GM10266 (cell line): ENCODE results near the gene CAB39L.
A peak's percentile ranks its signal among the peaks of the same experiment; 100 is the strongest.

Source experiments
- DNase-seq: peaks from one replicate; pipeline ENCODE4 v3.0.0; 2012; ENCODE audit errors: extremely low spot score
- TF ChIP-seq, protein P1 (sequence below): IDR thresholded peaks from 2 replicates; pipeline ENCODE4 v1.5.1; 2012; ENCODE audit warnings: mild to moderate bottlenecking, low read depth; ENCODE audit not compliant: control insufficient read depth, insufficient read depth; ENCODE audit errors: missing control alignments

The CAB39L gene

DNA sequence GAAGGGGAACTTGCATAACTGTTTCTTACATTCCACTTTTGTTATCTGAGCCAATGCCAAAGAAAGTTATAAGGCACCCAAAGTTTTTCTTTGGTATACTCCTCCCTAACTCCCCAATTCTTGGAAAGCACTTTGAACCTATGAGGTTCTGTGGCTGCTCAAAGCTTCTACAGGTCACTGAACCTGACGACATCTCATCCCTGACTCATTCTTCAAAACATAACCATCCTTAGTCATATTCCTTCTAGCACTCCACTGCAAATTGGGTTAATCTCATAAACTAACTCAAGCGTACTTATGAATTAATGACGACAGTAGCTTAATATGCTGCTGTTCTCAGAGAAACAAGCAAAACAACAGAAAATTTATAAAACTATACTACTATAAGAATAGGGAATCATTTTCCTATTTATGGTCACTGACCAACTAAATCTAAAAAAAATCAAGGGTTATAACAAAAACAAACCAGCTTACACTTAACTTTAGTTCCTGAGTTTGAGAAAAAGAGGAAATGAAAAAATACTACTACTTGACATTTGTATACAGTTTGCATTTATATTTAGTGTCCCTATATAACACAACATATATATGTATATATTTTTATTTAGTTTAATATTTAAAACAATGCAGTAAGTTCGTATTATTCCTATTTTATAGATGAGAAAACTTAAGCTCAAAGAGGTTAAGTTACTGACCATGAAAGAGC, 69.1 kb downstream of the CAB39L start:
- TF ChIP-seq, protein P1, sequence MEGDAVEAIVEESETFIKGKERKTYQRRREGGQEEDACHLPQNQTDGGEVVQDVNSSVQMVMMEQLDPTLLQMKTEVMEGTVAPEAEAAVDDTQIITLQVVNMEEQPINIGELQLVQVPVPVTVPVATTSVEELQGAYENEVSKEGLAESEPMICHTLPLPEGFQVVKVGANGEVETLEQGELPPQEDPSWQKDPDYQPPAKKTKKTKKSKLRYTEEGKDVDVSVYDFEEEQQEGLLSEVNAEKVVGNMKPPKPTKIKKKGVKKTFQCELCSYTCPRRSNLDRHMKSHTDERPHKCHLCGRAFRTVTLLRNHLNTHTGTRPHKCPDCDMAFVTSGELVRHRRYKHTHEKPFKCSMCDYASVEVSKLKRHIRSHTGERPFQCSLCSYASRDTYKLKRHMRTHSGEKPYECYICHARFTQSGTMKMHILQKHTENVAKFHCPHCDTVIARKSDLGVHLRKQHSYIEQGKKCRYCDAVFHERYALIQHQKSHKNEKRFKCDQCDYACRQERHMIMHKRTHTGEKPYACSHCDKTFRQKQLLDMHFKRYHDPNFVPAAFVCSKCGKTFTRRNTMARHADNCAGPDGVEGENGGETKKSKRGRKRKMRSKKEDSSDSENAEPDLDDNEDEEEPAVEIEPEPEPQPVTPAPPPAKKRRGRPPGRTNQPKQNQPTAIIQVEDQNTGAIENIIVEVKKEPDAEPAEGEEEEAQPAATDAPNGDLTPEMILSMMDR = no peak
- DNase-seq = no peak

DNA sequence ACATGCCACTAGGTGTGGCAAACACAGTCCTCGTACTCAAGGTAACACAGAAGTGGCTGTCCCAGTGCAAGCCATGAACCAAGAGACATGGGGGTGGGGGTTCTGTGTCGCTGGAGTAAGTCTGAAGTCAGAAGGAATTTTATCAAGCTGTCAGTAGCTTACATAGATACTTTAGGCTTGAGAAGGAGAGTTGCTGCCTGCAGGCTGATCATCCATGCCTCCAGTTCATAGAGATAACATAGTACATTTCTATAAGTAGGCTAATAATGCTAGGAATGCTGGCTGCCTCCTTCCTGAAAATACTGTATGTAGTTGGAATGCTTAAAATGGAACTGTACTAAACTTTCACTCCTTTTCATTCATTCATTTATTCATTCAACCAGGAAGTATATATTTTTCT, 70.1 kb downstream of the CAB39L start:
- TF ChIP-seq, protein P1 = no peak
- DNase-seq = no peak

DNA sequence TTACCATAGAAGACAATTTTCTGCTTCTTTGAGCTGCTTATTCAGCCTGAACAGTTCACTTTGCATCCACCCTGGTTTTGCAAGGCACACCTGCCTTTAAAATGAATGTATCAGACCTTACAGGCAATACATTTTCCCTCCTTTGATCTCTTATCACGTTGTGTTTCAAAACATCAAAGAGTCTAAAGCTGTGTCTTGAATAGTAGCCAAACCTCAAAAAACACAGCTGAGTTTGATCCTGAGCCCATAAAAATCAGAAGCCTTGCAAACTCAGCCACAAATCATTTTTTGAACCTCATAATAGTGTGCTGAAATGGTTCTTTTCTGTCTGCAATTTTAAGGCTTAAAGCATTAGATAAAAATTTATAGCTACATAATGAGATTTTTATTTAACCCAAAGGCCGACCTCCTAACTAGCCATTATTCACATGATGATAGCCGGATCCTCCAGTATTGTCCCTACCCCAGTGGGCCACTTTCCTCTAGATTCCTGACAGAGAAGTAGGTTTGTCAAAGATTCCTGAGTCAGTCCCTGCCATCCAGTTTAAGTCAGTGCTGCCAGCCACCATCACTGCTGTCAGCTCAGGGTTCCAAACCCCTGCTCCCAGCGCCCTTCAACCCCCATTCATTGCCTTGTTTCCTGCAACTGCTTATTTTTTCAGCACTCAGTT, 71.8 kb downstream of the CAB39L start:
- TF ChIP-seq, protein P1 = no peak
- DNase-seq = no peak

DNA sequence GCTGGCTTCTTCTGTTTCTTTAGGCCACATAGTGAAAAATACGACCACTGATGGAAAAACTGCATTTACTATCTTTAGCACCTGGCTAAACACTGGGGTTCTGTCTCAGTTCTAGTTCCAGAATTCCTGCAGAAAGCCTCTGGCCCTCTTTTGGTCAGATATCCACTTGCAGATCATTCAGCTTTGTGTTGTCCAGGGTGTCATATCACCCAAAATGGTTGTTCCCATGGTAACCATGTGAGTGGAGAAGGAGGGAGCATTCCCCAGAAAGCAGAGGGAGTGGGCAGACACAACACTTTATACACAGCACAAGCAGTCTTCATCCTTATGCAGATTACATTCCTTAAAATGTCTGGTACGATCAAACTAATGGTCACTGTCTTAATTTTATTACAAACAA, 73.5 kb downstream of the CAB39L start:
- no peak for DNase-seq
- TF ChIP-seq, protein P1 = no peak

DNA sequence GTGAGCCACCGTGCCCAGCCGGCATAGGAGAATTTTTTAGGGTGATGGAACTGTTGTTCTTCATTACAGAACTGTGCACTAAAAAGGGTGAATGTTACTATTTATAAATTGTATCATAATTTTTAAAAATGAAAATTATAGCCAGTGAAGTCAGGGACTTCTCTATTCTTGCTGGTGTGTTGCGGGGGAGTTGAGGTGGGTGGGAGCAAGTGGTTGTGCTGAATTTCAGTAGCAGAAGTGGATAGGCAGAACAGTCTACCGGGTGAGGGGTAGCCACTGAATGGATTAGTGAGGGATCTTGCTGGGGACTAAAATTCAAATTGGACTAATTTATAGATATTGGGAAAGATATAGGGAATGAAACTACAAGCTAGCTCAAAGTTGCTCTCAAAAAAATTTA, 74.0 kb downstream of the CAB39L start:
- TF ChIP-seq, protein P1 = no peak

DNA sequence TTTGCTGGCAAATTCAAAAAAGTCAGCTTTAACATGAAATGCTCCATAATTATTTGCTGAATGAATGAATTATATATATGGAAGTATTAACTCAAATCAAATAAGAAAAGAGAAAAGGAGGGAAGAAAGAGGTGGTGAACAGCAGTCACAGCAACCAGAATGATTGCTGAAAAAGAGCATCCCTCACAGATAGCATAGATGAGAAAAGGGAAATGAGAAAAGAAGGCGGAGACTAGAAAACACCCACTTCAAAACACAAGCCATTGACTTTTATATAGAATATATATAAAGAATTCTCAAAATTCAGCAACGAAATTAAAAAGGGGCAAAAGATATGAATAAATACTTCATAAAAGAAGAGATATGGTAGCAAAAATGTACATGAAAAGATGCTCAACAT, 75.2 kb downstream of the CAB39L start:
- DNase-seq = peak; percentile 15
- TF ChIP-seq, protein P1 = no peak

More for the DNA sequence above, 74.0 kb downstream of the CAB39L start:
- no peak for DNase-seq

DNA sequence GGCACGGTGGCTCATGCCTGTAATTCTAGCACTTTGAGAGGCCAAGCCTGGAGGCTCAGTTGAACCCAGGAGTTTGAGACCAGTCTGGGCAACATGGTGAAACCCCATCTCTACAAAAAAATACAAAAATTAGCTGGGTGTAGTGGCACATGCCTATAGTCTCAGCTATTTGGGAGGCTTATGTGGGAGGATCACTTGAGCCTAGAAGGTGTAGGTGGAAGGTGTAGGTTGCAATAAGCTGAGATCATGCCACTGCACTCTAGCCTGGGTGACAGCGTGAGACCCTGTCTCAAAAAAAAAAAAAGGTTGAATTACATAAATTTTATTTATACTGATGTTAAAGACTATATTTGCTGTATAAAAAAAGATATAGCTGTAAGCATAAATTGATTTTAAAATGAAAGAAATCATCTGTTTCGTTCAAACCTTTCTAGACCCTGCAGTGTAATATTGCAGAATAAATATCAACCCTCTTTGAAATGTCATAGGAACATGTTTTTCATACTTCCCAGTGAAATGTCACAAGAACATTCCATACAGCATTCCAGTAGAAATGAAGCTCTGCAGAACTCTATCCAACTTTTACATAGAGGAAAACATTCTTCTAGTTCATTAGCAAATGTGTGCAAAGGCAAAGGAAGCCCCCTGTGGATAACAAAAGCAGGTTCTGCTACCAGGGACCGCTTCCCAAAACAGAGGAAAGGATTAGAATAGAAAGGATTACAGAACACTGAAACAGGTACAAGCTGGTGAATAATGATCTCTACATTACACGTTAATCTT, 76.0 kb downstream of the CAB39L start:
- TF ChIP-seq, protein P1 = no peak
- DNase-seq = no peak
